HG02973 (cell line): ENCODE data around the gene LRRTM4.
"Not testable (repeated sequence)": the region's sequence is repeated elsewhere in the genome, so short reads cannot be mapped to it uniquely, and the experiment has no call there.

Source experiments
- ATAC-seq: cut with Tn5 transposase; IDR thresholded peaks from one replicate; pipeline ENCODE4 v1.9.1; 2021; ENCODE audit warnings: moderate library complexity; ENCODE audit not compliant: unreplicated experiment

Gene LRRTM4

DNA sequence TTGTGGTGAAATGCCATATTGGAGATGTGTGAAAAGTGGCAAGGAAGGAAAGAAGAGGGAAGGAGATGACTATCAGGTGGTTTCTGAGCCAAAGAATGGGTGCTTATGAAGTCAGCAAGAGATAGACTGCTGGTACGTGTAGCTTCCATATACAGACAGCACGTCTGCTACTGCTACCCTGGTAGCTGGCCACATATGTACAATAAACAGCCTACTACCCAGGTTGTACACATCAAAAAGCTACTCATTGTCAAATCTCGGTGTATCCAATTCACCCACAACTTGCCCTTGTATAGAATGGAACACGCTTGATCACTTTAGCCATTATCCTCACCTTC lies 761.8 kb downstream of the LRRTM4 start:
- no peak for ATAC-seq

DNA sequence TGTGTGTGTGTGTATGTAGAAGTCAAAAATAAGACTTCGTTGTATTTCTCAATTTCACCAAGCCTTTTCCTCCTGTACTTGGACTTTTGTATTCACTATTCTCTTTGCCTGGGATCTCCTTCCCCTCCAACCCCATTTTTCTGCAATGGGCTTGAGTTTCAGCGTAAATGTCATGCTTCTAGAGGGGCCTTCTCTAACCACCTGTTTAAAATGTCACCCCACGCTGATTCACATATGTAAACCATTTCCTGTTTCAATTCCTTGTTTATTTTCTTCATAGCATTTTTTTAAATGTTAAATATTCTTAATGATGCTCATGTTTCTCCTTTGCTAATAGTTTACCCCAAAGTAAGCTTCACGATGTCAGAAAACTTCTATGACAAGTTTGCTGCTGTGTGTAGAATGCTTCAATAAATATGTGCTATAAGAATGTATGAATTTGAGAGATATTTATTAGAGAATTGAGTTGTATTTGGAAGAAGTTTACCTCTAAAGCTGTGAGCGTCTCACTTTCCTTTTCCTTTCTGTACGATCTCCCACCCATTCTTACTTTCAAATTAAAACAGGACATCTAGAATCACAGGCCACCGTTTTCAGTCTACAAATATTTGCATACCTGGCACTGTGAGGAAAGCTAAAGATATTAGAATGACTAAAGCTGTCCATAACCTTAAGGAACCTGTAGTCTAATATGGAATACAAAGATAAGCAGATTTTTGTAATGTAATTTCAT lies 762.4 kb downstream of the LRRTM4 start:
- no peak for ATAC-seq

DNA sequence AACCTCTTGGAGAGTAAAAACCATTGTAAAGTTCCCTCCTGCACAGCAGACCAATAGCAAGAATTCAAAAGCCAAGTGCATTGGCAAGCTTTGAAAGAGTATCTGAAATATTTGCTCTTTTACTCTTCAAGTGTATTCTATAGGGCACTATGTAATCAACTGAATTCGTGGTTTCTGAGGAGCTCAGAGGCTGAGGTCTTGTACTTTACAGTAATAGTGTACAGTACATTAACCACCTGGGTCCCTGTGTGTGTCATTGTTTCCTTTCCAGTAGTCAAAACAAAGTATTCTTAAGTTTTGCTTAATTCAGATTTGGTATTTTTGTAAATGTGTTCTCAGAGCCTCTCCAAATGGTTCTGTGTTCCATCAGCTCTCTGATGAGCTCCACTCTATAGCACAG lies 769.7 kb downstream of the LRRTM4 start:
- ATAC-seq = no peak

DNA sequence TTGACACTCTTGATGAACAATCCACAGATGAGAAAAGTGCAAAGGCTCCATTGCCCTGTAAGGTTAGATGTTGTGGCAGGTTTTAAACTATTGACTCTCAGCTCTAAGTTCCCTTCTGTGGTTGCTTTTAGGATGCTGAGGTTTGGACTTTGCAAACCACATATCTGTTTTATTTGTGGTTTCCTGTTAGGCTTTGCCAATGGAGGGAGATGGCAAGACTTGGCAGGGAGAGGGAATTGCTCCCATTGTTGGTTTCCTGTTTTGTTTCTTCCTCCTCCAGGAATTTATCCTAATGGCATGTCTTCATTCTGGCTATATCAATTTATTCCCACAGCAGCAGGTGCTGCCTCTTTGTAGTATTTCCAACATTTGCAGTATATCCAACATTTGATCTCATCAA lies 772.3 kb downstream of the LRRTM4 start:
- ATAC-seq = no peak

DNA sequence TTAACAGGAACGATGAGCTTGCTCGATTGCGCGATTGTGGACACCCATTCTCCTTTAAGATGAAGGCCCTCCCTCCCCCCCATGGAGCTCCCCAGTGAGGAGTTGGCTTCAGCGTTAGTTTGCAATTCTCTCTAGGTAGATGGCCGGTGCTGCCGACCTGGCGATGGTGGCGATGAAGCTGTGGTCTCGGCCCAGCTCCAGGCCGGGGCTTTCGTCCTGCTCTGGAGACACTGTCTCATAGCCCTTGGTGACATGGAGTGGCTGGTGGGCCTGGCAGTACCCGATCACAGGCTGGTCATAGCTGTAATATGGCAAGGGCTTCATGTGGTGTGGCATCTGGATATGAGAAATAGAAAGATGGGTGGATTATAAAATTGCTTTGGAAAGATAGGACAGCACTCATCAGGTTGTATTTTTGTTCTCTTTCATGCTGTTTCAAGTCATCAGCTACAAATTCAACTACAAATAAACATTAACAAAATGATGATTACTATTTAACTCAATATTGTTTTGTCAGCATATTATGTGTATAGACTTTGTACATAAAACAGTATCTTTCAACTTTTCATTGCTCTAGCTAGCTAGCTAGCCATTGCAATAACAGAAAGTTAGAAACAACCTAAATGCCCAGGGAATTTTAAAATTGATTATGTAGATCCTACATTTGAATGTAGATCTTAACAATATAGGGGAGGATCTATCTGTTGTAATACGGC lies 773.4 kb downstream of the LRRTM4 start:
- no peak for ATAC-seq

DNA sequence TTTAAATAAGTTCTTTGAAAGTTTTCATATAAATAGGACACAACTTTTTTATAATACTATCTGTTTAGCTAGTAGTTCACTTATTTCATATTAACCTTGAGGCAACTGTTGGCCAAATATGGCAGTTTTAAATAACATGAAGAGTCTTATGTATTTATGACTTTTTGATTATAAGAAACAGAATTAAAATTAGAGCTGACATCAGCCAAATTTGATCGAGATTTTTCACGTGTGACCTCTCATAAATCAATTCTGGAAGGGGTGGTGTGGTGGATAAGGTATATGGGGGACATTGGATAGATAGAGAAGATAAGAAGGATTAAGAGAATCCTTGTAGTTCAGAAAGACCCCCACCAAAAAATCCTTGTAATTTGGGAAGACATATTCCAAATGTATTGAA lies 776.6 kb downstream of the LRRTM4 start:
- no peak for ATAC-seq

DNA sequence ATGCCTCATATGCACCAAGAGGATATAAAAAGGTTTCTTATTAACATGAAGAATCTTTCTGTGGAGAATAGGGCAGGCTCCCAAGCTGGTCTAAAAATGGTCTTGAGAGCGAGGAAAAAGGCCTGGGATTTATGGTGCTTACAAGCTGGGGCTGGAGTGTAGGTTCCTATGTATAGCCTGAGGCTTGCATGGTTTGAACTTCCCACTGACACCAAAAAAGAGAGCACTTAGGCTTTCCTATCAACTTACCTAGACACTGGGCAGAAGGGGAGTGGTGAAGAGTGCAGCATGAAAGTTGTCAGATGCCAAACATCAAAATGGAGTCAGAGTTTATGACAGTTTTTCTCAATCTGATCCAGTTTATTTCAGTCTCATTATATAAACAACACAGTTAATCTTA lies 784.6 kb downstream of the LRRTM4 start:
- no peak for ATAC-seq

DNA sequence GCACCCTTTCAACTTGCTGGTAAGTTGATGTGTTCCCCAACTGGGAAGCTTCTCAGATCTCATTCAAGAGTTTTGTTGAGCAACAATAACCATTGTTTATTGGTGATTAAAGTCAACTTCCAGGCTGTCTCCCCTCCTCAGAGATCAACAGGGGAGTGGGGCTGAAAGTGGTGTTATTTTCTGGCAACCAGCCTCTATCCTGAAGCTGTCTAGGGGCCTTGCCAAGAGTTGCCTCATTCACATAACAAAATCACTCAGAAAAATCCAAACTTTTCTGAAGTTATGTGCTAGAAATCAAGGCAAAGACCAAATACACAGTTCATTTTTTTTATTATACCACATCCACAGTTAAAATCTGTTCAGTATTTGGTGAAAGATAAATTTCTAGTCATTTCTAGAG lies 788.4 kb downstream of the LRRTM4 start:
- ATAC-seq = no peak

DNA sequence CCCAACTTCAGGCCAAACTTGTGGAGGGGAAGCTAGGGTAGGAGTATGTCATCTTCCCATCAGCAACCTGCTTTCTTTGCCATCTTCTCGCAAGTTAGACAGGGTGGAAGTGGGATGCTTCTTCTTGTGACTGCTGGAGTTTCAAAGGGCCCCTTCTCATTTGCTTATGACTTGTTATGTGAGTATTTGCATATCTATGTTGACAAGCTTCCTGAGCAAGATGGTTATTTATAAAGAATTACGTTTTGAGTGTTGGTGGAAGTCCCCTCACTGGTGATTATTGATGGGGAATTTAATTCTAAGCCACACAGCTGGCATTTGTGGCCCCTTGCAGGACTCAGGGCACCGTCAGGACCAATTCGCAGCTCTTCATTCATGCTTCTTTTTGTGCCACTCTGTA lies 791.0 kb downstream of the LRRTM4 start:
- no peak for ATAC-seq

DNA sequence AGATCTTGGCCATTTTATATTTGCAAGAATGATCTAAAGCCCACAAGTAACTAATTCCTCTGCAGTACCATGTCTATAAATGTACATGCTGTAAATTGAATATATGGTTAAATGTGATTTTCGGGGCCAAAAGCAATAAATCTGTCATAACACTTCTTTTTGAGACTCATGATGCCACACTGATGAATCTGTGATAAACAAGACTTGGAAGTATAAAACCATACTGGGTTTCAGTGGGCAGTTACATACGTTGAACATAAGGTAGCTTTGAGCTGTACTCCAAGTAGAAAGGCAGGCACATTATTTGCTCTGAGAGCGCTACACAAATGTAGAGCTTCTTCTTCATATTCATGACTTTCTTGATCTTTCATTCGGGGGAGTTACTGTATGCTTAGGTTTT lies 792.2 kb downstream of the LRRTM4 start:
- ATAC-seq = no peak

DNA sequence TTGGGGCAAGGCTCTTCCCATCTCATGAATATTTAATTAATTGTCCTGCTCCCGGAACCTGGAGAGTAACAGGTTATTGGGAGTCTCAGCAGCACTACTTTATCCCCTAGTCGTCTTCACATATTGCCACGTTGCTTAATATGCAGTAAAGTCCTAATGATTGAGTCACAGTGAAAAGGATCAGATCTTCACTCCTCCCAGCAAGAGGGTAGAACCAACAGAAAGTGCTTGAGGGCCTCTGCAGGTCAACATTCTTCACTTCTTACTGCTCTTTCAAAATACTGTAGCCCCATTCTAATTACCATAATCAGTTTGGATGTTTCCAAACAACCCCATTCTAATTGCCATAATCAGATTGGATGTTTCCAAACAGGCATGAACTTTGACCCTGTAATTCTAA lies 801.0 kb downstream of the LRRTM4 start:
- ATAC-seq = no peak

DNA sequence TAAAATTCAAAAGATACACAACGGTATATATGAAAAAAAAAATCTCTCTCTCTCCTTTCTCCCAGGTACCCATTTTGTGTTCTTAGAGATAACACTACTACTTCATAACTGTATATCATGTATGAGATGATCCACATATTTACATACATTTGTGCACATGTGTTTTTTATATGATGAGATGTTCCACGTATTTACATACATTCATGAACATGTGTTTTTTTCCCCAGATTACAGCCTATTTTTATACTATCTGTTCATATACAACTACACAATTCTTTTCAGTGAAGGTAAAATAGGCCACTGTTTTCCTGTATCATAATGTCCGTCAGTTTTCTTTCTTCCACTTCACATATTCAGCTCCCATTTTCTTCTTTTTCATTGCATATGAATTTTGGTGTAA lies 808.9 kb downstream of the LRRTM4 start:
- ATAC-seq = no peak

DNA sequence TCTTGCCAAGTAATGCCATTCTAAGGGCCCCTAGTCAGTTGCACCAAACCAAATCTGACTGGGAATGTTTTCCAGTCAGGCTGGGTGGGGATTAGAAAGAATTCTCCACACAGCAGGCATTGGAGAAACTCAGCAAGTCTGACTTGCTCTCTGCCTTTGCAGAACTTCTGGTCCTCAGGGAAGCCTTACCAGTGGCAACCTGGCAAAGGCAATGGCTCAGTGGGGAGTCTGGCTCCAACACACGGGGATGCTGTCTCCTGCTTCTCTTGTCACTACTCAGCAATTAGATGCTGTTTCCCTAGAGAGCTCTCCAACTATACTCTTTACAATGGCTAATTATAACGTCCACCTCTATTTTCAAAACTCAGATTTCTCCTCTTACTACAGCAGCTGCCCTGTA lies 810.7 kb downstream of the LRRTM4 start:
- ATAC-seq = no peak

DNA sequence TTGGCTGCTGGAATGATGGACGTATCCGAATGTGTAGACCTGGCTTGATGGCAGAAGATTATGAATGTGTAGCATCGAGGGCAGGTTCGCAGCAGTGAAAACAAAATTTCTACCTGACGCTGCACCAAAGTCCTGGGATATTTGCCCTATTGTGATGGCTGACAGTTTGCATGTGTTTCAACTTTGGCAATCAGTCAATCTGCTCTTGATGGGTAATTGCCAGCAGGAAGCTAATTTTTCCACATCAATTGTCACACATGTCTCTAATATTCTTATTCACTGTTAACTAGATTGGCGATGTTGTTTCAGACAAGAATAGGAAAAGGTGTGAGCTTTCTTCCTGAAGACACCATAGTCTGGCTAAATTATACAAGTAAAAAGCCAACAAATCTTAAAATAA lies 821.3 kb downstream of the LRRTM4 start:
- ATAC-seq = no peak

DNA sequence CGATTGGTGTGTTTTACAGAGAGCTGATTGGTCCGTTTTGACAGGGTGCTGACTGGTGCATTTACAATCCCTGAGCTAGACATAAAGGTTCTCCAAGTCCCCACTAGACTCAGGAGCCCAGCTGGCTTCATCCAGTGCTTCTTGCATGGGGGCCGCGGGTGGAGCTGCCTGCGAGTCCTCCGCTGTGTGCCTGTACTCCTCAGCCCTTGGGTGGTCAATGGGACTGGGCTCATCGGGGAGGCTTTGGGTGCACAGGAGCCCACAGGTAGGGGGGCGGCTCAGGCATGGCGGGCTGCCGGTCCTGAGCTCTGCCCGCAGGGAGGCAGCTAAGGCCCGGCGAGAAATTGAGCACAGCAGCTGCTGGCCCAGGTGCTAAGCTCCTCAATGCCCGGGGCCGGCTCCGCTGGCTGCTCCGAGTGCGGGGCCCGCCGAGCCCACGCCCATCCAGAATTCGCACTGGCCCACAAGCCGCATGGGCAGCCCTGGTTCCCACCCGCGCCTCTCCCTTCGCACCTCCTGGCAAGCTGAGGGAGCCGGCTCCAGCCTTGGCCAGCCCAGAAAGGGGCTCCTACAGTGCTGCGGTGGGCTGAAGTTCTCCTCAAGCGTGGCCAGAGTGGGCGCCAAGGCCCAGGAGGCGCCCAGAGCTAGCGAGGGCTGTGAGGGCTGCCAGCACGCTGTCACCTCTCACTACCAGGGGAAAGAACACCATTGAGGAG lies 824.0 kb downstream of the LRRTM4 start:
- ATAC-seq = not testable (repeated sequence)
